ENCODE data around the gene MPPED1. TPM values are rescaled to one million over a fixed set of nuclear protein-coding genes. Genes with fewer than 3 reads are reported as not detected.

MPPED1 gene
- total and polyA plus RNA-seq, 2 donors (not counting 1 experiment from before 2014, with no cell fraction given): 0.13 TPM; not detected in 1

GRCh38 chr22:43505896-43506295, 94.1 kb downstream of the MPPED1 start:
- 91% methylated on average over 5 of the region's 8 CpGs for WGBS (ENCODE audit: insufficient coverage)
- Histone ChIP-seq H4K20me1 (ENCODE audit: control insufficient read depth, insufficient read depth, low read length, poor library complexity, severe bottlenecking) (no peaks in the 10 kb centered on the region), H3K4me1 (ENCODE audit: control insufficient read depth in 2 of 2, insufficient read depth in 2 of 2, low read length in 2 of 2) (no peaks in the 10 kb centered on the region), H3K27ac (ENCODE audit: low read length in 2 of 2) (no peak overlapping the region), H3K36me3 (replicated peaks in 1 of 2; ENCODE audit: control extremely low read depth in 1 of 2, control insufficient read depth in 1 of 2, extremely low read depth in 1 of 2, insufficient read depth in 2 of 2, low read length in 1 of 2) (no peaks in the 10 kb centered on the region), H3K4me2 (replicated peaks; ENCODE audit: low read depth, low read length, poor library complexity, severe bottlenecking) (no peak overlapping the region), H3K9me3 (ENCODE audit: control extremely low read depth in 1 of 3, control insufficient read depth in 2 of 3, insufficient read depth in 1 of 3, low read length in 2 of 3) (peaks cover 0 to 9% (median 0%) of the 10 kb centered on the region in 3 donors), H3K79me2 (ENCODE audit: control insufficient read depth, insufficient read depth, low read length) (no peaks in the 10 kb centered on the region), H3K27me3 (replicated peaks in 1 of 4; ENCODE audit: control extremely low read depth in 1 of 4, control insufficient read depth in 3 of 4, insufficient read depth in 4 of 4, low read length in 3 of 4) (no peaks in the 10 kb centered on the region), H2AFZ (ENCODE audit: insufficient read depth, low read depth, low read length, poor library complexity, severe bottlenecking) (no peak overlapping the region), H3K4me3 (ENCODE audit: control extremely low read depth in 1 of 5, extremely low read depth in 1 of 5, insufficient read depth in 1 of 5, low read depth in 2 of 5, low read length in 4 of 5) (no peak overlapping the region), H3K9ac (ENCODE audit: low read length) (no peak overlapping the region)
- intact Hi-C loops (cut with micrococcal nuclease): no loop called here
- Mint-ChIP-seq H3K4me3 (no peak overlapping the region), H3K27ac (no peak overlapping the region), H3K9me3 (ENCODE audit: insufficient read depth) (no peaks in the 10 kb centered on the region), H3K27me3 (no peaks in the 10 kb centered on the region), H3K4me1 (no peaks in the 10 kb centered on the region)
- CTCF ChIA-PET: no interaction called here
- DNase-seq: no peak
- no peak for ATAC-seq (ENCODE audit: low read depth)
- TF ChIP-seq EZH2 (IDR thresholded peaks at IDR 0.05; ENCODE audit: borderline replicate concordance, insufficient read depth, low read depth, low read length, poor library complexity, severe bottlenecking) (no peak), CTCF (IDR thresholded peaks at IDR 0.05) (no peak)
- POLR2A ChIA-PET: no interaction called here

- DNase-seq: no peak
- no peak overlapping the region for H3K9ac ChIP-seq (ENCODE audit: low read length)
- no peaks in the 10 kb centered on the region for H3K9me3 Mint-ChIP-seq (ENCODE audit: insufficient read depth)
- no peaks in the 10 kb centered on the region for H3K79me2 ChIP-seq (ENCODE audit: control insufficient read depth, insufficient read depth, low read length)
- H3K4me3 Mint-ChIP-seq: no peak overlapping the region
- no peaks in the 10 kb centered on the region for H3K27me3 ChIP-seq (replicated peaks in 1 of 4; ENCODE audit: control extremely low read depth in 1 of 4, control insufficient read depth in 3 of 4, insufficient read depth in 4 of 4, low read length in 3 of 4)
- no peaks in the 10 kb centered on the region for H4K20me1 ChIP-seq (ENCODE audit: control insufficient read depth, insufficient read depth, low read length, poor library complexity, severe bottlenecking)
- POLR2A ChIA-PET: no interaction called here
- H3K27ac Mint-ChIP-seq: no peak overlapping the region
- no peaks in the 10 kb centered on the region for H3K4me1 Mint-ChIP-seq
- H2AFZ ChIP-seq (ENCODE audit: insufficient read depth, low read depth, low read length, poor library complexity, severe bottlenecking): no peak overlapping the region
- no peak for ATAC-seq (ENCODE audit: low read depth)
- 92% methylated on average over 11 of the region's 12 CpGs for WGBS (ENCODE audit: insufficient coverage)
- CTCF ChIA-PET: no interaction called here
- no peak overlapping the region for H3K4me3 ChIP-seq (ENCODE audit: control extremely low read depth in 1 of 5, extremely low read depth in 1 of 5, insufficient read depth in 1 of 5, low read depth in 2 of 5, low read length in 4 of 5)
- H3K4me1 ChIP-seq (ENCODE audit: control insufficient read depth in 2 of 2, insufficient read depth in 2 of 2, low read length in 2 of 2): no peaks in the 10 kb centered on the region
- no peak overlapping the region for H3K27ac ChIP-seq (ENCODE audit: low read length in 2 of 2)
- H3K27me3 Mint-ChIP-seq: no peaks in the 10 kb centered on the region
- H3K4me2 ChIP-seq (replicated peaks; ENCODE audit: low read depth, low read length, poor library complexity, severe bottlenecking): no peak overlapping the region
- intact Hi-C loops (cut with micrococcal nuclease): no loop called here
- H3K36me3 ChIP-seq (replicated peaks in 1 of 2; ENCODE audit: control extremely low read depth in 1 of 2, control insufficient read depth in 1 of 2, extremely low read depth in 1 of 2, insufficient read depth in 2 of 2, low read length in 1 of 2): no peaks in the 10 kb centered on the region
- TF ChIP-seq EZH2 (IDR thresholded peaks at IDR 0.05; ENCODE audit: borderline replicate concordance, insufficient read depth, low read depth, low read length, poor library complexity, severe bottlenecking): no peak
- no peak for TF ChIP-seq CTCF (IDR thresholded peaks at IDR 0.05)
- H3K9me3 ChIP-seq (ENCODE audit: control extremely low read depth in 1 of 3, control insufficient read depth in 2 of 3, insufficient read depth in 1 of 3, low read length in 2 of 3): peaks cover 0 to 9% (median 0%) of the 10 kb centered on the region in 3 donors
Observed at GRCh38 chr22:43506487-43506886, 94.7 kb downstream of the MPPED1 start.

All from B cell (primary cell).